GM12864 (cell line): Measurements from ENCODE around the gene FKBP14.

Experiments
- DNase-seq: peaks from one replicate; pipeline ENCODE4 v3.0.0-alpha.2; 2011; ENCODE audit warnings: low read depth
- H3K4me3 ChIP-seq: 2 replicates; pipeline ENCODE4 v1.5.1; 2011; ENCODE audit warnings: mild to moderate bottlenecking, low read depth, low read length, control low read depth
- TF ChIP-seq, protein P1 (sequence below): IDR thresholded peaks from 2 replicates; pipeline ENCODE4 v1.5.1; 2011; ENCODE audit warnings: low read depth, mild to moderate bottlenecking, moderate library complexity, low read length, control low read depth, inconsistent platforms; ENCODE audit errors: missing control alignments

The FKBP14 gene

DNA sequence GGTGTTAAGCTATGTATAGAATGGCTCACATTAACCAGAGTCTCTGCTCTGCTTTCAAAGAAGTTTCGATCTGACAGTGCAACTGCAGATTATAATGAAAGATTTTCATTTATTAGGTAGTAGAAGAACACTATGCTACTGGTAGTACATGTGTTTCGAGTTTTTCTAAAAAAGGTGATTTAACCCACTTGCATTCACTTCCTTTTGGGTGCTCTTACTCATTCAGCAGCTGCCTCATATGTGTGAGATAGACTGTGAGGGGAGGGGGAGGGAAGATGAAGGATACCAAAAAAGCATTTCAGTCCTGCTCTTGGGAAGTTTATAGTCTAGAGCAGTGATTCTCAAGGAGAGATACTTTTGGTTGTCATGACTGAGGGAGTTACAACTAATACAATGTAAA is 22.1 kb upstream of the FKBP14 start:
- no peak overlapping the region for H3K4me3 ChIP-seq
- DNase-seq = no peak
- TF ChIP-seq, protein P1, sequence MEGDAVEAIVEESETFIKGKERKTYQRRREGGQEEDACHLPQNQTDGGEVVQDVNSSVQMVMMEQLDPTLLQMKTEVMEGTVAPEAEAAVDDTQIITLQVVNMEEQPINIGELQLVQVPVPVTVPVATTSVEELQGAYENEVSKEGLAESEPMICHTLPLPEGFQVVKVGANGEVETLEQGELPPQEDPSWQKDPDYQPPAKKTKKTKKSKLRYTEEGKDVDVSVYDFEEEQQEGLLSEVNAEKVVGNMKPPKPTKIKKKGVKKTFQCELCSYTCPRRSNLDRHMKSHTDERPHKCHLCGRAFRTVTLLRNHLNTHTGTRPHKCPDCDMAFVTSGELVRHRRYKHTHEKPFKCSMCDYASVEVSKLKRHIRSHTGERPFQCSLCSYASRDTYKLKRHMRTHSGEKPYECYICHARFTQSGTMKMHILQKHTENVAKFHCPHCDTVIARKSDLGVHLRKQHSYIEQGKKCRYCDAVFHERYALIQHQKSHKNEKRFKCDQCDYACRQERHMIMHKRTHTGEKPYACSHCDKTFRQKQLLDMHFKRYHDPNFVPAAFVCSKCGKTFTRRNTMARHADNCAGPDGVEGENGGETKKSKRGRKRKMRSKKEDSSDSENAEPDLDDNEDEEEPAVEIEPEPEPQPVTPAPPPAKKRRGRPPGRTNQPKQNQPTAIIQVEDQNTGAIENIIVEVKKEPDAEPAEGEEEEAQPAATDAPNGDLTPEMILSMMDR = no peak

DNA sequence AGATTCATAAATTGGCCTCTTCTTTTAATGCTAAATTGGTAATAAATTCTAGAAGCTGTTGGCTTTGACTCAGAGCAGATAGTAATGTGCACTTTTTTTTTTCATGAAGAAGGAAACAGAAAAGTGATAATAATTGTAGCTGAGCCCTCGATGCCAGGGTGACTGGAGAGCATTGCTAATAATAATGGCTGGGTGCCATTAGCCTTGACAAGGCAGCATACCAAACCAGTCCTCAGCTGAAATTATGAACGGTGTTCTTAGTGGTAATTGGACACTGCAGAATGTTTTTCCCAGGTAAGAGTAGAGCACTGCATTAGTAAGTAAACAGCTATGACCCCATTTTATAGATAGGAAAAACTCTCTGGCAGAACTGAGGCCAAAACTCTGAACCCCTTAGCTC is 20.6 kb upstream of the FKBP14 start:
- H3K4me3 ChIP-seq = no peak overlapping the region
- TF ChIP-seq, protein P1 = no peak
- DNase-seq = no peak

DNA sequence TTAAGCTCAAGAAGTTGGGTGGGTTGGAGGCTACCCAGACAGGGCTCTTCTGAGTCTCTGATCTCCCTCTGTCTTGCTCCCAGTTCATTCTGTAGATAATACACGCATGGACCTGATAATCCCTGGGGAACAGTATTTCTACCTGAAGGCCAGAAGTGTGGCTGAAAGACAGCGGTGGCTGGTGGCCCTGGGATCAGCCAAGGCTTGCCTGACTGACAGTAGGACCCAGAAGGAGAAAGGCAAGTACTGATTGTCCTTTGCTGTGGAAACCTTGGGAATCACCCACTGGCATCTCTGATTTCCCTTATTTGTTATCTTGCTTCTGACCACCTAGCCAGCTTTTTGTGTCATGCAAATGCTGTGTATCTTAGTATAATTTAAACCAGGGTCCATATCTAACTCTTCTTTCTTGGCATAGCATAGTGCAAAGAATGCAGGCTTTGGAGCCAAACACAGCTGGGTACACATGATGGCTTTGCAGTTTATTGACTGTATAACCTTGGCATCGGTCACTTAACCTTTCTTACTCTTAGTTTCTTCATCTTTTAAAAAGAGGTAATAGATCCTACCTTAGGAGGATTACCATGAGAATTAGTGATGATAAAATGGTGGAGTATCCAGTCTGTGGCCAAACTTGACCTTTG is 19.7 kb upstream of the FKBP14 start:
- no peak for DNase-seq
- TF ChIP-seq, protein P1 = no peak

DNA sequence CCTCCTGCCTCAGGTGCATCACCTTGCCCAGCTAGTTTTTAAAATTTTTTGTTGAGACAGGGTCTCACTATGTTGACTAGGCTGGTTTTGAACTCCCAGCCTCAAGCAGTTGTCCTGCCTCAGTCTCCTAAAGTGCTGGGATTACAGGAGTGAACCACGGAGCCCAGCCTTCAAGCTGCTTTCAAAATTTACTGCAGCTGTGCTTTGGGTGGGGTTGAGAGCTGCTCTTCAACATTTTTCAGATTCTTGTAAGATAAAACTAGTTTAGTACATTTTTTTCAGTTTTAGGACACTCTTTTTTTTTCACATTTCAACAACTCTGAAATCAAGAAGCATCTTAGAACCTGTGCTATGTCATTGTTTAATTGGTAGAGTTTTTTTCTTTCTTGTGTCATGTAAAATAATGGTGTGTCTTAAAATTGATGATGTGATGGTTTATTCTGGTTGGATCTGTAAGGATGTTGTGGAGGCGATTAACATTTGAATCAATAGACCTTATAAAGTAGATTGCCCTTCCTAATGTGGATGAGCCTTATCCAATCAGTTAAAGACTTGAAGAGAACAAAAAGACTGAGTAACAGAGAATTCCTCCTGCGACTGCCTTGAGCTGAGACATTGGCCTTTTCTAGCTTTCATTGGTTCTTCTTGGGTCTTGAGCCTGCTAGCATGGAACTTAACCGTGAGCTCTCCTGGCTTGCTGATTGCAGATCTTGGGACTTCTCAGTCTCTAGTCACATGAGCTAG is 15.2 kb upstream of the FKBP14 start:
- no peak for DNase-seq
- TF ChIP-seq, protein P1 = no peak
- H3K4me3 ChIP-seq = no peak overlapping the region

More for the DNA sequence above, 19.7 kb upstream of the FKBP14 start:
- H3K4me3 ChIP-seq = no peak overlapping the region

DNA sequence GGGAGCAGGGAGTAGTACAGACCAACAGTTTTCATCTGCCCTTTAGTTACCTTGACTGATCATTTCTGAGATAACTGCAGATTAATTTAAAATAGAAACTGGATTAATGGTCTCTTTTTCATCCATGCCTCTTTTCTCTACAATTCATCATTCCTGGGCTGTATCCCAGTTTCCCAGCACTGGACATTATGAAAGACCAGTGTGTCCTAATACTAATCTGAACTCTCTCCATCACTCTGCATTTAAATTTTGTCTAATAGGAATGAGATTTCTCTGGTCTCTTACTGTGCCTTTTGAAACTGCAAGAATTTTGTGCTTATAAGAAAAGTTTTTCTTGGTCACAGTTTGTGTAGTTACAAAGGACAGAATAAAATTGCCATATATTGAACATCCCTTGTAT is 14.4 kb upstream of the FKBP14 start:
- TF ChIP-seq, protein P1 = no peak
- no peak for DNase-seq
- no peak overlapping the region for H3K4me3 ChIP-seq

DNA sequence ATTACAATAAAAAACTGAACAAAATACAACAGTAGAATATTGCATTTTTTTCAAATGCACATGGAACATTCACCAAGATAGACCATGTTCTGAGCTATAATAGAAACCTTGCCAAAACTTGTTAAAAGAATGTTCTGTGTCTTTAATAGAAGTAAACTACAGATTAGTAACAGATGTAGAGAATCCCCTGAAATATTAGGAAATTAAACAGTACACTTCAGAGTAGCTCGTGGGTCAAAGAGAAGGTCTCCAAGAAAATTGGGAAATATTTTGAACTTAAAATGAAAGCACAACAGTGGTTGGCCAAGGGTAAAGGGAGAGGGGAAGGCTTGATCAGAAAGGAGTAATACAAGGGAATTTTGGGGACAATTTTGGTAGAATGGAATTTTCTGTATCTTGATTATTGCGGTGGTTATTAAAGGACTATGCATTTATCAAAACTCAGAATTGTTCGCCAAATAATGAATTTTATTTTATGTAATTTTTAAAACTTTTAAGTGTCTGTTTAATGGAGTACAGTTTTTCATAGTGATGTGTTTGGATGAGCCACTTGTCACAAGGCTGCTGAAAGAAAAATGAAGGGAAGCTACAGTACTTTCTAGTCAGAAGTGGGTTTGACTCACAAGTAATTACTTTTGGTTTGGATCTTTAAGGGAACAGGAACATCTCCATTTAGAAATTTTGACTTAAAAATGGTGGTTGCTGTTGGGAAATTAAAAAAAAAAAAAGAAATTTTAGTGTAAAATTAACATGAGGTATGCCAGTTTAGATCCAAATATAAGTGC is 11.9 kb upstream of the FKBP14 start:
- DNase-seq = no peak
- TF ChIP-seq, protein P1 = no peak
- no peak overlapping the region for H3K4me3 ChIP-seq
